HEK293T (cell line): ENCODE measurements around the gene GTPBP3.
"Not testable (repeated sequence)": the region's sequence is repeated elsewhere in the genome, so short reads cannot be mapped to it uniquely, and the experiment has no call there.

ENCODE experiments used
- CTCF ChIA-PET: fragments of 350-600 bp; formaldehyde crosslinking; extraction: SDS; loops from one replicate; lab custom pipeline; 2021; ENCODE audit warnings: antibody characterized with exemption, inconsistent platforms; lab: Yijun Ruan, JAX
- POLR2A ChIA-PET: fragments of 350-600 bp; formaldehyde crosslinking; extraction: SDS; loops from one replicate; lab custom pipeline; 2020; ENCODE audit warnings: antibody characterized with exemption, inconsistent platforms; lab: Yijun Ruan, JAX
- DNase-seq: peaks from one replicate; pipeline ENCODE4 v3.0.0; 2012; ENCODE audit warnings: mixed read lengths; ENCODE audit errors: extremely low spot score
- ARNT ChIP-seq: fragments of 450-650 bp; IDR thresholded peaks from 2 replicates; pipeline ENCODE4 v1.6.1; 2017; ENCODE audit warnings: mild to moderate bottlenecking
- BHLHE40 ChIP-seq: fragments of 450-650 bp; IDR thresholded peaks from 2 replicates; pipeline ENCODE4 v1.6.1; 2016; ENCODE audit warnings: mild to moderate bottlenecking, moderate library complexity, borderline replicate concordance
- CTBP1 ChIP-seq: fragments of 450-650 bp; IDR thresholded peaks from 2 replicates; pipeline ENCODE4 v1.6.1; 2016; ENCODE audit warnings: borderline replicate concordance
- ELF4 ChIP-seq: fragments of 450-650 bp; IDR thresholded peaks from 2 replicates; pipeline ENCODE4 v1.6.1; 2017; ENCODE audit warnings: antibody characterized with exemption
- FOXA1 ChIP-seq: fragments of 450-650 bp; IDR thresholded peaks from 2 replicates; pipeline ENCODE4 v1.6.1; 2016; ENCODE audit warnings: mild to moderate bottlenecking
- FOXK2 ChIP-seq: fragments of 450-650 bp; IDR thresholded peaks from 2 replicates; pipeline ENCODE4 v1.6.1; 2016; ENCODE audit warnings: mild to moderate bottlenecking
- FOXM1 ChIP-seq: fragments of 450-650 bp; IDR thresholded peaks from 2 replicates; pipeline ENCODE4 v1.6.1; 2017; ENCODE audit warnings: mild to moderate bottlenecking, borderline replicate concordance
- HDGF ChIP-seq: fragments of 450-650 bp; IDR thresholded peaks from 2 replicates; pipeline ENCODE4 v1.6.1; 2017; ENCODE audit warnings: antibody characterized with exemption, borderline replicate concordance
- L3MBTL2 ChIP-seq: fragments of 450-650 bp; conservative IDR thresholded peaks from 2 replicates; pipeline ENCODE4 v1.6.1; 2016; ENCODE audit warnings: mild to moderate bottlenecking
- LEF1 ChIP-seq: fragments of 450-650 bp; IDR thresholded peaks from 2 replicates; pipeline ENCODE4 v1.6.1; 2017; ENCODE audit warnings: mild to moderate bottlenecking, borderline replicate concordance
- NFRKB ChIP-seq: fragments of 450-650 bp; IDR thresholded peaks from 2 replicates; pipeline ENCODE4 v1.6.1; 2016; ENCODE audit warnings: mild to moderate bottlenecking, moderate library complexity
- PKNOX1 ChIP-seq: fragments of 450-650 bp; IDR thresholded peaks from 2 replicates; pipeline ENCODE4 v1.6.1; 2016
- SP1 ChIP-seq: fragments of 450-650 bp; IDR thresholded peaks from 2 replicates; pipeline ENCODE4 v1.6.1; 2017
- SUZ12 ChIP-seq: fragments of 450-650 bp; IDR thresholded peaks from 2 replicates; pipeline ENCODE4 v1.6.1; 2016; ENCODE audit warnings: mild to moderate bottlenecking
- TARDBP ChIP-seq: fragments of 450-650 bp; IDR thresholded peaks from 2 replicates; pipeline ENCODE4 v1.6.1; 2016
- ZNF384 ChIP-seq: fragments of 450-650 bp; IDR thresholded peaks from 2 replicates; pipeline ENCODE4 v1.6.1; 2016

Gene GTPBP3

DNA sequence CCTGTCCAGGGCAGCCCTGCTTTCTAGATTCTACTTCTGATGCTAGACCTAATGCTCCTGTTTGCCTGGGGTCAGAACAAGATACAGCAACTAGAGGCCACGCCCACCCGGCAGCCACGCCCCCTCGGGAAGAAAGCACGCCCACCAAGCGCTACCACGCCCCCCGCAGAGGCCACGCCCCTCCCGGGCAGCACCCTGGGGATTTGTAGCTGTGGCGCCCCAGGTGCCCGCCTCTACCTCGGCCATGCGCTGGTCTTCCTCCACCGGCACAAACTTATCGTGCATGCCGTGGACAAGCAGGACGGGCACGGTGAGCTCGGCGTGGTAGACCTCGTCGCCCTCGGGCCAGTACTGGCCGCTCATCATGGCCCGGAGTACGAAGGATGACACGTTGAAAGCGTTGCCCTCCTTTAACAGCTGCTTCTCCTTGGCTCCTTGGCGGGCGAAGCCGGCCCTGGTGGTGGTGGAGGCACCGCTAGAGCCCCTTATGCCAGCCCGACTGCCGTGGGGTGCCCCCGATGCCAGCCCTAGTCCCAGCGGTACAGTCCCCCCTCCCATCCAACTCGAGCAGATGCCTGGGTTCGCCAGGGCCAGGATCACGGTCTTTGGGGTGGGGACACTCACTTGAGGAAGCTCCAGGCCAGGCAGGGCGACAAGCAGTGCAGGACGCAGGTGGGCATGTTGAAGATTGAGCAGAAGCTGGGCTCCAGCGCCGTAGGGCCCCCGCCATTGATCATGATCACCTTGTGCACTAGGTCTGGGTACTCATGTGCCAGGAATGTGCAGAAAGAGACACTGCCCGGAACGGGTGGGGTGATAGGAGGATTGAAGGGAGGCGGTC lies 43.1 kb upstream of the GTPBP3 start:
- peak; percentile 91 for DNase-seq
- TF ChIP-seq HDGF, result 0 out of 2 replicates have a peak, but pooled peaks have one; percentile 82
- no peak; the same call in 1 of the 2 replicates for TF ChIP-seq L3MBTL2
- ChIA-PET POLR2A (interaction anchor here (1.5 kb wide), 1 partner anchor 11 kb away, joined by 4 read pairs; the partner anchor contains the start of gene MRPL34), CTCF (no interaction called here)

DNA sequence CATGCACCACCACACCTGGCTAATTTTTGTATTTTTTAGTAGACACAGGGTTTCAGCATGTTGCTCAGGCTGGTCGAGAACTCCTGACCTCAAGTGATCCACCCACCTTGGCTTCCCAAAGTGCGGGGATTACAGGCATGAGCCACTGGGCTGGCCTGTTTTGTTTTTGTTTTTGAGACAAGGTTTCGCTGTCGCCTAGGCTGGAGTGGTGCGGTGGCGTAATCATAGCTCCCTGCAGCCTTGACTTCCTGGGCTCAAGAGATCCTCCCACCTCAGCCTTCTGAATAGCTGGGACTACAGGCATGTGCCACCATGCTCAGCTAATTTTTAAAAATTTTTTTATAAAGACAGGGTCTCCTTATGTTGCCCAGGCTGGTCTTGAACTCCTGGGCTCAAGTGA lies 41.8 kb upstream of the GTPBP3 start:
- POLR2A ChIA-PET, DNase-seq, CTCF ChIA-PET: not testable (repeated sequence)

GRCh38 chr19:17296273-17296672 lies 41.1 kb upstream of the GTPBP3 start:
- no peak for DNase-seq
- POLR2A ChIA-PET, result no interaction called here

DNA sequence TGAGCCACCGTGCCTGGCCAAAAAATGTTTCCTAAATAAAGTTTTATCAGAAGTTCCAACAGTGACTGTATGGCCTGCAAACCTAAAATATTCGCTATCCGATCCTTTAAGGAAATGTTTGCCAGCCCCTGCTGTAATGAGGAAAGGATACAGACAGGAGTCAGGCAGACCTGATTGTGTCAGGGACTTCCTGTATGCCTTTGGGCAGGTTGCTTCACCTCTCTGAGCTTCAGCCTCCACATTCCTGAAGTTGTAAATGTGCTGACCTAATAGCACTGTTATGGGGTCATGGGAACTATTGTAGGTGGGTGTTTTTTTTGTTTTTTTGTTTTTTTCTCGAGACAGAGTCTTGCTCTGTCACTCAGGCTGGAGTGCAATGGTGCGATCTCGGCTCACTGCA lies 40.4 kb upstream of the GTPBP3 start:
- ChIA-PET CTCF (interaction anchor here (0.6 kb wide), 1 partner anchor 37 kb away, joined by 4 read pairs; no protein-coding TSS in a partner anchor), POLR2A (no interaction called here)
- no peak for DNase-seq
- TF ChIP-seq FOXK2 (no peak), ARNT (no peak), FOXA1 (no peak)

More at GRCh38 chr19:17296273-17296672, 41.1 kb upstream of the GTPBP3 start:
- no peak for TF ChIP-seq ELF4
- CTCF ChIA-PET, result no interaction called here

- ChIA-PET POLR2A (no interaction called here), CTCF (no interaction called here)
- TF ChIP-seq PKNOX1 (no peak), CTBP1 (no peak), FOXA1 (no peak), ELF4 (no peak), TARDBP (no peak), FOXM1 (no peak), NFRKB (no peak), LEF1 (no peak), SP1 (no peak), FOXK2 (no peak), ARNT (no peak), L3MBTL2 (no peak), ZNF384 (no peak), BHLHE40 (no peak), HDGF (no peak), SUZ12 (no peak)
- no peak for DNase-seq
Measured at GRCh38 chr19:17300992-17301619, 36.2 kb upstream of the GTPBP3 start.

GRCh38 chr19:17302391-17303166 lies 34.8 kb upstream of the GTPBP3 start:
- TF ChIP-seq ZNF384 (no peak), LEF1 (no peak), NFRKB (no peak), SUZ12 (no peak)
- ChIA-PET POLR2A (interaction anchor here (2.3 kb wide), 1 partner anchor 10 kb away, joined by 12 read pairs; no protein-coding TSS in a partner anchor), CTCF (interaction anchor here (1.9 kb wide), 1 partner anchor 10 kb away, joined by 7 read pairs; no protein-coding TSS in a partner anchor)
- no peak for DNase-seq

GRCh38 chr19:17303167-17303939 lies 34.0 kb upstream of the GTPBP3 start, which contains the start of gene ABHD8:
Gene ABHD8 (minus strand): TSS chr19:17303425. CDS start chr19:17301616, 1,809 bp downstream.
- ChIA-PET POLR2A (interaction anchor here (0.9 to 2.3 kb wide), 2 partner anchors 11 to 32 kb away, joined by 3 to 12 read pairs; partner anchors contain the start of gene ANO8), CTCF (interaction anchor here (0.6 to 1.9 kb wide), 4 partner anchors 11 to 159 kb away, joined by 3 to 7 read pairs (median 4); no protein-coding TSS in a partner anchor)
- no peak for TF ChIP-seq FOXK2
- peak; percentile 99 for TF ChIP-seq PKNOX1
- DNase-seq, result peak; percentile 90
